GM21825 (cell line): ENCODE measurements around the gene INAFM2.

Source experiments
- ATAC-seq: cut with Tn5 transposase; IDR thresholded peaks from one replicate; pipeline ENCODE4 v1.9.1; 2021; ENCODE audit warnings: mild to moderate bottlenecking, moderate library complexity; ENCODE audit not compliant: unreplicated experiment

Gene INAFM2

DNA sequence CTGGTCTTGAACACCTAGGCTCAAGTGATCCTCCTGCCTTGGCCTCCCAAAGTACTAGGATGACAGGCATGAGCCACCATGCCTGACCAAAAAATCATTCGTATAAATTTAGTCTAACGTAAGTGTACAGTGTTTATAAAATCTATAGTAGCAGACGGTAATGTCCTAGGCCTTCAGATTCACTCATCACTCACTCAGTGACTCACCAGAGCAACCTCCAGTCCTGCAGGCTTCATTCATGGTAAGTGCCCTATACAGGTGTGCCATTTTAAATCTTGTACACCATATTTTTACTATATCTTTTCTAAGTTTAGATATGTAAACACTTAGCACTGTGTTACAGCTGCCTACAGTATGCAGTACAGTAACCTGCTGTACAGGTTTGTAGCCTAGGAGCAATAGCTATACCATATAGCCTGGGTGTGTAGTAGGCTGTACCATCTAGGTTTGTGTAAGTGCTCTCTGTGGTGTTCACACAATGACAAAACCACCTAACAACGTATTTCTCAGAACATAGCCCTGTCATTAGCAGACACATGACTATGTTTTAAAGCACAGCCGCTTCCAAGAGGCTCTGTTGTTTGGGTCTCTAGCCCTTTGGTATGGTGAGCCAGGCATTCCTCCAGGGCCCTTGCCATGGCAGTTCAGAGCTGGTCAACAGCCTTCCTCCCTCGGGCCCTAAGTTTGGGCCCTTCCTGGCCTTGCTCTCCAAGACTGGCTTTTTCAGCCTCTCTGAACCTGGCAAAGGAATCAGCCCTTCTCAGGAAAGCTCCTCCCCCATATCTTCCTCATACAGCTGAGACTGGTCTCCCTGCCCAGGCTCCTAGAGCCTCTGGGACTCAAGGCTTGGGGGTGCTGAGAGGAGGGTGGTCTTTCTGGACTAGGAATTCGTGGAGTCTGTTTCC lies 19.2 kb downstream of the INAFM2 start:
- no peak for ATAC-seq

DNA sequence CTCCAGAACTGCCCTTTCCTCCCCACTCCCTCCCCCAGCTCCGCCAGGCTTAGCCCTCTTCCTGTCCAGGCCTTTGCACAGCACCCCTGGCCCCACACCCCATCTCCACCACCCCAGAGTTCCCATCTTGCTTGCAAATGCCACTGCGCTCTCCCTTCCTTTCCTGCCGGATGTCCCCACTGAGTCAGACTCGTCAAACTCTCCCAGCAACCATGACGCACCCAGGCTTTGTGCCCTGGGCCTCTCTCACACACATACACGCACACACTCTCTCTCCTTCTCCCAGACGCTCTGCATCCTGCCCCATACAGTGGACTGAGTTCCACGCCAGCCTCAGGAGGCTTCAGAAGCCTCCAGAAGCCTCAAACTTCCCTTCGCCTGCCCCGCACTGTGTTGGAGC lies 20.0 kb downstream of the INAFM2 start:
- no peak for ATAC-seq

DNA sequence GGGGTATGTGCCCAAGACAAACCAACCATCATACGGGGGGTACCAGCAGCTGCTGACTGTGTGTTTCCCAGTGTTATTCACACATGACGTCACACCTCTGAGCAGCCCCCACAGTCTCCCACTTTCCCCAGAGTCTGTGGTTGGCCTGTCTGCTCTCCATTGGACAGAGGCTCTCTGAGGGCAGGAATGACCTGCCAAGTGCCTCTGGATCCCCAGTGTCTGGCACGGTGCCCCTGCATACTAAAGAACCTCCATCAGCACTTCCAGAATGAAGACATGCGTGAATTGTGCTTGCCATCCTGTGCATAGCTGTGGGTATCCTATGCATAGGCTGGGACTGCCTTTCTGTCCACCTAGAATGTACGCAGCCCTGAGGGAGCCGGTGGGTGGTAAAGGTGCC lies 20.7 kb downstream of the INAFM2 start:
- no peak for ATAC-seq

DNA sequence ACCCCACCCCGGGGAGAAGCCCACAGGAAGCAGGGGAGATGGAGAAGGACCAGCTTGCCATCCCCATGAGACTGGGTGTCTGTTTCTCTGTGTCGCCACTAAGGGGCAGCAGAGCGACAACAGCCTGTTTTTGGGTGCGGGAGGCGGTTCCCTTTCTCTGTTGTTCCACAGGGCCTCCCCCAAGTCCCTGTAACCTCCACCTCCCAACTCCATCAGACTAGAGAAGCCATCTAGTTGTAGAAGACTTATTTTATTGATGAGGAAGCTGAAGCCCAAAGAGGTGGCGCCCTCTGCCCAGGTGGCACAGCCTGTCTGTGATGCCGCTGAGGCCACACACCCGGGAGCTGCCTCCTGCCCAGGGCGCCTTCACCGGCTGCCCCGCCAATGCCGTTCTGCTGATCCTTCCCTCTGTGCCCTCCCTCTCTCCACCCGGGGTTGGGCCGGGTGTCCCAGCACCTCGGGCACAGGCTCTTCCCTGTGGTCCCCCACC lies 21.2 kb downstream of the INAFM2 start:
- no peak for ATAC-seq

DNA sequence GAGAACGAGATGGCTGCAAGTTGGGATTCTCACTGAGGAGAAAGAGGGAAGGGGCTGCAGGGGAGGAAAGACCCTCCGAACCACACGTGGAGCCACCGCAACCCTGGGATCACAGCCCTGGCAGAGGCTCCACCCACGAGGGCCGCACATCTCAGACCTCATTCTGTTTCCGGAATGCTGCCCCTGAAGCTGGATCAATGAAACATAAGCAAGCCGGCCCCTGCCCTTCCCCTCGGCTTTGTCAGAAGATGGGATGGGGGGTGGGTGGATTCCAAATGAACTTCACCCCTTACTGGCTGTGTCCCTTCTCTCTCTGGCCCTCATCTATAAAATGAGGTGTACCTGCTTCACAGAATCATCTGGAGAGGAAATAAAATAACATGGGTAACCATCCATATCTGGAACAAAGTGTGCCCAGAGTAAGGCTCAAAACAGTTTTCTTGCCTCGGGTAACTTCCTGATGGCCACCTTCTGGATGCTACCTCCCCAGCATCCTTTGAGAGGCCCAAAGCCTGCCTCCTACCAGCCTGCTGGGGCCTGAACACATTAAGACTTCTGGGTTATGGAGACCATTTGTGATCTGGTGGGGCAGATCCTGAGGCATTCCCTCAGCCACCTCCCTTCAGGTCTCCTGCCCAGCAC lies 21.9 kb downstream of the INAFM2 start:
- no peak for ATAC-seq

DNA sequence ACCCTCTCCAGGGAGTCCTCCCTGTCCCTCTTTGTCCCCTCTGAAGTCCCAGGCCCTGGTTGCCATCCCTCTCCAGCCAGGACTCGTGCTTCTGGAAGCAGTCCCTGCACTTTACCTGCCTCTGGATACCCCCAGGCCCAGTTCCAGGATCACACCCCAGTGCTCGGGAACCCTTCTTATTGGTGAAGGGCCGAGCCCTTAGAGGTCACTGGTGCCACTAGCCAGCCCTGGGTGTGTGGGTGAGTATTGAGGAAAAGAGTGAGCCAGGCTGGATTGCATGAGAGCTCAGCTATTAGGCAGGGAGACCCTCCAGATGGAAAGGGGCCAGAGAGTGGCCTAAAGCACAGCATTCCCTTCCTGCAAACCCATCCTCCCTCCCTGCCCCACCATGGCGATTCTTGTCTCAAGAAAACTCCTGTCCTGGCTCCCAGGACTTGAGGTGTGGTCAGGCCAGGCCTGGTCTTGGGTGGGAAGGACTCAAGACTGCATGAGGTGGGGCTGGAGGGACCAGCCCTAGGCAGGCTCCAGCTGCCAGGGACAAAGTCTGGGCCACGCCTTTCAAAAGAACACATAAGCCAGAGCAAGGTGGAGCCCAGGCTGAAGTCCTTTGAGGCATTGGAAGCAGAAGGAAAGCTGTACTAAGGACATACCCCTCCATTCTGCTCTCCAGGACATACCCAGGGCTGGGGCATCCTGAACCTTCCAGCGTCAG lies 22.5 kb downstream of the INAFM2 start:
- ATAC-seq, result no peak

DNA sequence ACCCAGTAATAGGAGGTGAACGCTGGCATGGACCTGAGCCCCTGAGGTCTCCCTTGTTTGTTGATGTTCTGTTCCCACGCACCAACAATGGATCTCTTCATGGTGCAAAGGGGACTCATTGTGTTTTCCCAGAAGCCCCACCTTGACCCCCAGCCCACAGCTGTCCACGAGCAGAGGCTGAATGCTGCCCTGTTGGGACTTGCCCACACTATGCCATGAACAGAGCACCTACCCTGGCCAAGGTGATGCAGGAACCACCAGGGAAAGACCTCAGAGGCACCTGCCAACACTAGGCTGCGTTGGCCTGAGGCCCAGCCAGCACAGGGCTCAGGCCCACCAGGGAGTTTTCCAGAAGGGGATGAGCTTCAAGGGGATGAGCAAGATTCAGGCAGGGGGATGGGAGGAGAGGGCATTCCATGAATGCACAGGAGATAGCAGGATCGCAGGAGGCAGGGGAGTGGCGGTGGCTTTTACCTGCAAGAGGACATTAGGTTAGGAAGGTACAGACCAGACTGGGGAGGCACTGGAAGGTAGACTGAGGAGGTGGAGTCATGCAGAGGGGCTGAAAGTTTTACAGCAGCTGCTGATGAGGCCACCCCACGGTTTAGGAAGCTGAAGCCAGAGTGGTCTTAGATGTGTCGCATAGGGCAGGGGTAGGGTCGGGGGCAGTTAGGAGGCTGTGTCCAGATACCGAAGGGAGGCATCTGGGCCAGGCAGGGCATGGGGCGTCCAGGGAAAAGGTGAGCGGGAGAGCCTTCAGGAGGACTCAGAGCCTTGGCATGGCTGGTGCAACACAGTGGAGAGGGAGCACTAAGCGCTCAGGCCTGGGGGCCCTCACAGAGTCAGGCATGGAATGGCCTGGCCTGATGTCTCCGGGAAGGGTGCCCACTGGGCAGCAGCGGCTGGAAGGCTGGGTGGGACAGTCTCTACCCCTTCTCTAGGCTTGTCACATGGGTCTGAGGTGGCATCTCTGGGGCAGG lies 23.4 kb downstream of the INAFM2 start:
- no peak for ATAC-seq

DNA sequence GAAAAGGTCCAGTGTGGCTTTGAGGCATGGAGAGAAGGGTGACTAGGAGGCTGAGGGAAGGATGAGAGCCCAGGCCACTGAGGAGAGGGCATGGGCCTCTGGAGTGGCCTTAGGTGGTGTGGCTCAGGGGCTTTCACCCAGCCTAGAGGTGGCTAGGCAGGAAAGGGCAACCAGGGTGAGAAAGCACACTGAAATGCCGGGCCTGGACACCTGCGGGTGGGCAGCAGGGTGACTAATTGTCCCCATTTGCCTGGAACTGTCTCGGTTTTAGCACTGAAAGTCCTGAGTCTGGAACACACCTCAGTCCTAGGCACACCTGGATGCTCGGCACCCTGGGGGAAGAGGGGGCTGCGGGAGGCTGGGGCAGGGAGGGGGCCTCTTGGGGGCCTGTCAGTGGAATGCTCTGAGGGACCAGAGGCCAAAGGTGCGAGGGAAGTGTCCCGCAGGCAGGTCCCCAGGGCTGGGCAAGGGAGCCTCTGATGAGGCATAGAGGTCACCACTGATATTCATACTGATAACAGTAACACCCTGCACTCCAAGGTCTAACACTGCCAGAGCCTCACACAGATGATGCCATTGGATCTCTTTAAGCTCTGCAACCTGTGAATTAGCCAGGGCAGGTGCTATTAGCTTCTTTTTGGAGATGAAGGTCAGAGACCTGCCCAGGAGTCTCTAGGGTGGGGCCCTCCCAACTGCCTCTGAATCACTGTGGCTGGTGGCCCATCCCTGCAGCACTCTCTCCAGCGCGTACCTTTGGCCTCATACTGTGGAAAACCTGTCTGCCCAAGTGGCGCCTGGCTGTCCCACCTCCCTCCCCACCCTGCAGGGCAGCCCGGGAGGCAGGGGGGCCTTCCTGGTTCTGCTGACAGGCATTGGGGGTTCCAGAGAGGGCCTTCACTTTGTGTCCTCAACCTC lies 24.3 kb downstream of the INAFM2 start:
- no peak for ATAC-seq

DNA sequence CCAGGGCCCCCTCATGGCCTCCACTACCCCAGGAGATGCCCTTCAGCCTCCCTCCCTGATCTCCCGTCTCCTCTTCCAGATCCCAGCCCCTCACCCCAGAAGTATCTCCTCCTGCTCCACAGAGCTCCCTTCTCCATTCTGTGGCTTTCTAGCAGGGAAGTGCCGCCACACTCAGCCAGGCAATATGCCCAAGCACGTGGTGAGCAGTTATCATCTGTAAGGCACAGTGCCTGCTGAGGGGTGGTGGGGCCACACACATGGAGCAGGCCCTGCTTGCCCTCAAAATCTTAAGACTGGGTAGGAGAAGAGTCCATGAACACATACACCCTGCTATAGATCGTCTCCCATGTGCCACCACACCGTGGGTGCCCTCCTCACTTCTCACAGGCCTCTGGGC lies 25.0 kb downstream of the INAFM2 start:
- no peak for ATAC-seq

DNA sequence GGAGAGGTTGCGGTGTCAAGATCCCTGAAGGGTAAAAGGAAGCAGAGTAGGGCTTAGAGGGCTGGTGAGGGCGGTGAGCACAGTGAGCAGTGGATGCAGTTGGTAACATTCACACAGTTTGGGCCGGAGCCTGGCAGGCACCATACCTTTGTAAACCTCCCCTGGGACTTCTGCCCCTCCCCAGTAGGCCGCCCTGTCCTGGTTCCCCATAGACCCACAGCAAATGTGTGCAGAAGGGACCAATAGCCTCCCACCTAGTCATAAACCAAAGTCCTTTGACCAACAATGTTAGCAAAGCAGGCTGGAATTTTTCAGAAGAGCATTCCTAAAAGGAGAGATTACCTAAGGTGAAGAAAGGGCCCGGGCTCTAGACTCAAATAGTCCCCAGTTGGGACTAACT lies 25.7 kb downstream of the INAFM2 start:
- no peak for ATAC-seq

DNA sequence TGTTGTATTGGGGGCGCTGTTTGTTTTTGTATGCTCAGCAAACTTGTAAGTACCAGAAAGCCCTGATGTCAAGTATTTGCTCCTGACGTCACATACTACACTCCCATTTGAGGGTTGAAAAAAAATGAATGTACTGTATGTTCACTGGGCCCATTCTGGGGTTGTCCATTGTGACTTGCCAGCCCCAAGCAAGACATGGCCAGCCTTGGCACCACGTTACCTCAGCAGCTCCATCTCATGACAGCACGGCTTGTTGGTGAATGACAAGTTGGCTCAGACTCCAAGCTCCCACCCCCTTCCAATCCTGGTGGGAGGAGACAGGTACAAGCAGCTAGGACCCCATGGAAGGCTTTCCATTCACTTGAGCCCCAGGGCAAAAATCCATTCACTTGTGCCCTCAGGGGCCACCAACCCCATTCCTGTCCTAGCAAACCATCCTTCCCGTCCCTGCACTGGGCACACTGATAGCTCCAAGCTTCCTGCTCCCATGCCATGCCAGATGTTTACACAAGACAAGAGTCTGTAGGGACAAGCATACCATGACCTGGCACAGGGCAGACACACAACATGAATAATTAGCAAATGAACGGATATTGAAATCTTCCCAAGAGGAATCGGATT lies 28.9 kb downstream of the INAFM2 start:
- no peak for ATAC-seq

DNA sequence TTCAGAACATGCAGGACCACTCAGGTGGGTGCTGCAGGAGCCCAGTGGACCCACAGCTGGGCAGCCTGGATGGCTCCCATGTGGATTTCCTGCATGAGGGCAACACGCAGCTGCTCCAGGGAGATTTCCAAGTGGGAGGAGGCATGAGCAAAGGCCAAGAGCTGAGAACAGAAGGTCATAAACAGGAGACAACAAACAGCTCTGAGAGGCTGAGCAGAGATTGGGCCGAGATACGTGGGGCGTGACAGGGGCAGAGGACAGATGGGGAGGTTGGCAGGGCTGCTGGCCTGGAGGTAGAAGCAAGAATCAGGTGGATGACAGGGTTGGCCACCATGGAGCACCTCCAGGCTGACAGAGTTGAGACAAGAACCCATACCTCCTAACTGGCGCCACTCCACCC lies 30.2 kb downstream of the INAFM2 start:
- no peak for ATAC-seq

DNA sequence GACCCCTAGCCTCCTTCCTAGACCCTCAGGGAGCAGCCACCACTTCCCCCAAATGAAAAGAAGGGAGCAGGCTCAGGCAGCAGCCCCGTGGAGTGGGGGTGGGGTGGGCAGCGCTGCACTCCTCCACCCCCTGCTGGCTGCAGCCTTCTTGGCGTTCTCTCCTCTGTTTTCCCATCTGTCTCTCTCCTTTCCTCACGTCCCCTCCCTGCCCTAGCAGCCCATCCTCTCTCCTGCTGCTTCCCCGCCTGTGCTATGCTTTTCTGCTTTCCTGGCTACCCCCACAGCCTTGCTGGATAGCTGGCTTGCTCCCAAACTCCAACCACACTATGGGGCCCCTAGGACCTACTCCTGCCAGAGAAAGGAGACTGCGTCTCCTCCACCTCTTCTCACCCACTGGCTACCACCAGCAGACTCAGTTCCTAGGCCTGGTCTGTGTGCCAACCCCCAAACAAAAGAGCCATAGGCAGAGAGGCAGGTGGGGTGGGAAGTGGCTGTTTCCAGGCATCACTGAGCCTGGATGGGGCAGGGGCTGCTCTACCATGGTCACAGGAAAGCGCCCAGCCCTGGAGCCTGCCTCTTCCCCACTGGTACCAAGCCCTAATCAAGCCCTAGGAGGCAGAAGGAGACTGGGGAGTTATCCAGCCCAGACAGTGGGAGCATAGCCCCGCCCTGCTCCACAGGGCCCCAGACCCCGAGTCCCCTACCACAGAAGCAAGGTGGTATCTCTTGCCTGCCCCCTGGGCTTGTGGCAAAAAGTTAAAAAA lies 31.1 kb downstream of the INAFM2 start:
- ATAC-seq, result no peak

DNA sequence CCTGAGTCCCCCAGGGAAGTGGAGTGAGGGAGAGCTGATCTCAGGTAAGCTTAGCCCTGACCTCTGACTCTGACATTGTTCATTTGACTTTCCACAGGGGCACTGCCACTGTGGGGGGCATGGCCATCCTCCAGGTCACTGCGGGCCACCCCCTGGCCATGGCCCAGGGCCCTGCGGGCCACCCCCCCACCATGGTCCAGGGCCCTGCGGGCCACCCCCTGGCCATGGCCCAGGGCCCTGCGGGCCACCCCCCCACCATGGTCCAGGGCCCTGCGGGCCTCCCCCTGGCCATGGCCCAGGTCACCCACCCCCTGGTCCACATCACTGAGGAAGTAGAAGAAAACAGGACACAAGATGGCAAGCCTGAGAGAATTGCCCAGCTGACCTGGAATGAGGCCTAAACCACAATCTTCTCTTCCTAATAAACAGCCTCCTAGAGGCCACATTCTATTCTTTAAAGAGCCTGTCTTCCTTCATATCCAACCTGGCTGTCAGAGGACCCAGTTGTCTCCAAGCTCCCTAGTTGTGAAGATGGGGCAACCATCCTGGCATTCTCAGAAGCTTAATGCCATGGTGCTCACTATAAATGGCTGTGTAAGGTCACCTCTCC lies 32.6 kb downstream of the INAFM2 start:
- no peak for ATAC-seq

DNA sequence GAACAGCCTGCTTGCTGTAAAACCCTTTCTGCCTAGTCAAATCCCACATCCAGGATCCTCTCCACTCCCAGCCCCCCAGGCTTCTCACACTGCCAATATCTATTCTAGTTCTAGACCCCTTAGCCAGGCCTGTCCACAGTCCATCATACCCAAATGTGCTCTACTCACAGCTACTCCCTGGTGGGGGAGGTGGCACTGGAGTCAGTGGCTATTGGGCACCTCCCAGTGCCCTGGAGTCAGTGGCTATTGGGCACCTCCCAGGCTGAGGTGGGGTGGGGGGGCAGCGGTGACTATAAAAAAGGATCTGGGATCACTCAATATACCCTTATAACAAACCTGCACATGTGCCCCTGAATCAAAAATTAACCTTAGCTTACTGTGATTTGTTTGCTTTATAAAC lies 33.8 kb downstream of the INAFM2 start:
- no peak for ATAC-seq

DNA sequence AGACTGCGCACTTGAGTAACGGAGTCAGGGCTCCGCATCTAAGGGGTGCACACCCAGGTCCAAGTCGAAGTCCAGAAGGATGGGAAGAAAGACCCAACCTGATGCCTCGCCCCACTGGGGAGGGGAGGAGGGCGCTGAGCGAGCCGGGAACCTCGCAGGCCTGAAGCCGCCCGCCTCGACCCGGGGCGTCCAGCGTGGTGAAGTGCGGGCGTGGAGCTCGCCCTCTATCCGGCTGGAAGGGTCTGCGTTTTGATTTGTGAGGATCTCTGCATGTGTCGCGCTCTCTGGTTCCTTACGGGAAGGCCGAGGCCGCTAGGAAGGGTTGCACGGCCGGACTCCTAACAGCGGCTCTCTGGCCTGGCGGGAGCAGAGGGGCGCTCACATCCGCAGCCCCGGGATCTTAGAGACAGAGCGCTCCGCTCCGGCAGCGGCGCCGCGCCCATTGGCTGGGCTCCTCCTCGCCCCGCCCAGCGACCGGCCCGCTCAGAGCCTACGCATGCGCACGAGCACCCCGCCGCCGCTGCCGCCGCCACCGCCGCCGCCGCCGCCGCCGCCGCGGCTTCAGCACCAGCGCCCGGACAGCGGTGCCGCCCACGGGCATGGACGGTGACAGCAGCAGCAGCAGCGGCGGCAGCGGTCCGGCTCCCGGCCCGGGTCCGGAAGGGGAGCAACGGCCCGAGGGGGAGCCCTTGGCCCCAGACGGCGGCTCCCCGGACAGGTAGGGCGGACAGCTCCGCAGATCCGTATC lies 34.4 kb downstream of the INAFM2 start, which contains the start of gene DISP2:
DISP2 (plus strand) TSS at position 497 of the 748 bp plus-strand sequence; CDS start at position 600, 103 bp downstream.
- ATAC-seq, result peak; percentile 74
